SH-SY5Y (cell line): ENCODE measurements around the gene DNER.

ENCODE experiments used
- GATA2 ChIP-seq: IDR thresholded peaks from 2 replicates; pipeline ENCODE4 v1.6.1; 2011; ENCODE audit warnings: mild to moderate bottlenecking, low read depth, low read length
- GATA3 ChIP-seq: IDR thresholded peaks from 2 replicates; pipeline ENCODE4 v1.6.1; 2011; ENCODE audit warnings: low read depth, mild to moderate bottlenecking, low read length, moderate library complexity

- TF ChIP-seq GATA3 (no peak), GATA2 (no peak)
Observed at GRCh38 chr2:229633556-229633955, 80.8 kb downstream of the DNER start.
